HFF-Myc (cell line): ENCODE measurements around the gene NOC4L.

ENCODE experiments used
- DNase-seq: peaks from one replicate; pipeline ENCODE4 v3.0.0-alpha.2; 2011; ENCODE audit warnings: low read depth; ENCODE audit errors: extremely low read depth
- H3K4me3 ChIP-seq: replicated peaks from 2 replicates; pipeline ENCODE4 v1.5.1; 2011; ENCODE audit warnings: low read depth, mild to moderate bottlenecking, control low read depth, low read length
- TF ChIP-seq, protein P1 (sequence below): IDR thresholded peaks from 2 replicates; pipeline ENCODE4 v1.5.1; 2012; ENCODE audit warnings: mild to moderate bottlenecking, low read depth, low read length, control low read depth; ENCODE audit errors: missing control alignments

NOC4L gene

DNA sequence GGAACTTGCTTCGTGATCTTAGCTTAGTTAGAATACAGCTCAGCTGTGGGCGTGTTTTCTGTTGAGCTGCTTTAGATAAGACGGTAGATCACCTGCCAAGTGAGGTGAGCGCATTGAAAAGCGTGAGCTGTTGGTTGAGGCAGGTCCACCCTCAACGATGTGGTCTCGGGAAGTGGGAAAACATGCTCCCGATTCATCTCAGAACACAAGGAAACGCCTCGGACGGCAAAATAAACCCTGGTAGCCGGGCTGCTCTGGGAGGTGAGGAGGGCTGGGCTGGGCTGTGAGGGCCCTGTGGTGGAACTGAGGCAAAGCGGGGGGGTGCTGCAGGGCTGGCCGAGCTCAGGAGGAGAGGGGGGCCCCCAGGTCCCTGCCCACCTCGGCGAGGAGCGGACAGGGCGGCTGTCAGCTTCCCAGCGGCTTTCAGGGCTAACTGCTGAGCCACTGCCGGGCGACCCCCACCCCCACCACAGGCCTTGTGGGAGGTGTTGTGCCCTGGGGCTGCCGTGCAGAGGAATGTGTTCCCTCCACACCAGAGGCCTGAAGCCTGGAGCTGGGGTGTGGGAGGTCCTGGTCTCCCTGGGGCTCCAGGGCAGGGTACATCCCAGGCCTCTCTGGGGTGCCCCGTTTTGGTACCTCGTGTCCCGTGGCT is 30.7 kb downstream of the NOC4L start:
- no peak for DNase-seq
- no peak overlapping the region for H3K4me3 ChIP-seq
- TF ChIP-seq, protein P1, sequence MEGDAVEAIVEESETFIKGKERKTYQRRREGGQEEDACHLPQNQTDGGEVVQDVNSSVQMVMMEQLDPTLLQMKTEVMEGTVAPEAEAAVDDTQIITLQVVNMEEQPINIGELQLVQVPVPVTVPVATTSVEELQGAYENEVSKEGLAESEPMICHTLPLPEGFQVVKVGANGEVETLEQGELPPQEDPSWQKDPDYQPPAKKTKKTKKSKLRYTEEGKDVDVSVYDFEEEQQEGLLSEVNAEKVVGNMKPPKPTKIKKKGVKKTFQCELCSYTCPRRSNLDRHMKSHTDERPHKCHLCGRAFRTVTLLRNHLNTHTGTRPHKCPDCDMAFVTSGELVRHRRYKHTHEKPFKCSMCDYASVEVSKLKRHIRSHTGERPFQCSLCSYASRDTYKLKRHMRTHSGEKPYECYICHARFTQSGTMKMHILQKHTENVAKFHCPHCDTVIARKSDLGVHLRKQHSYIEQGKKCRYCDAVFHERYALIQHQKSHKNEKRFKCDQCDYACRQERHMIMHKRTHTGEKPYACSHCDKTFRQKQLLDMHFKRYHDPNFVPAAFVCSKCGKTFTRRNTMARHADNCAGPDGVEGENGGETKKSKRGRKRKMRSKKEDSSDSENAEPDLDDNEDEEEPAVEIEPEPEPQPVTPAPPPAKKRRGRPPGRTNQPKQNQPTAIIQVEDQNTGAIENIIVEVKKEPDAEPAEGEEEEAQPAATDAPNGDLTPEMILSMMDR, result no peak

DNA sequence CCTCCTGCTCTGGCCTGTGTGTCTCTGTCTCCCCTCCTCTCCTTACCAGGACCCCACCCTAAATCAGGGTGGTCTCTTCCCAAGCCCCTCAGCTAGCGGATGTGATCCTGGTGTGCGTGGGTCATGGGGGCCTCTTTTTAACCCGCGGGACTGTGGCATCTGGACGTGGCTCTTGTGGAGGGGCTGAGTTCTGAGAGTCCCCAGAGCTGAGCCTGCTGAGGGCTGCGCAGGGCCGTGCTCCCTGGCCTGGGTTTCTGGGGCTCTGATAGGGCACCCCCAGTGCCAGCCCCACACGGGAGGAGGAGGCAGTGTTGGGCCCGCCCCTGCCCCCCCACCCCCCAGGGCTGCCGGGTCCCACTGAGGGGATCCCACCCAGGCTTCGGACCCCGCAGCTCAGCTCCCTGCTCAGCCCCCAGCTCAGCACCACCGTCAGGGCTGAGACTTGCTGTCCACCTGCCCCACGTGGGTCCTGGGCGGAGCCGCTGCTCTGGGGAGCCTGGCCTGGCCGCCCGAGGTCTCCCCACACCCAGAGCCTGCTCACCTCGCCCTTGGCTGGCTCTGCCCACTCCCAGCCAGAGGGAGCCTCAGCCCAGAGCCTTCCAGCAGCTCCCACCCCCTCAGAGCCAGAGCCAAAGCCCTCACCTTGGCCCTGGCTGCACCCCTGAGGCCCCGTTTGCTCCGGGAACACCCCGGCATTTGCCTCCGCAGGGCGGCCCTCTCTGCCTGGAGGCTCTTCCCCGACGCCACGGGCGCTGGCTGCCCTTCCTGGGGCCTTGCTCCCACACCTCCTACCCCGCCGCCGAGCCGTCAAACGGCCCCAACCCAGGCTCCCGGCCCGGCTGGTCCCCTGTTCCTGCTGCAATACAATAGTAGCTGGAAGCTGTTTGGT is 31.5 kb downstream of the NOC4L start:
- no peak overlapping the region for H3K4me3 ChIP-seq
- TF ChIP-seq, protein P1, result no peak
- no peak for DNase-seq

DNA sequence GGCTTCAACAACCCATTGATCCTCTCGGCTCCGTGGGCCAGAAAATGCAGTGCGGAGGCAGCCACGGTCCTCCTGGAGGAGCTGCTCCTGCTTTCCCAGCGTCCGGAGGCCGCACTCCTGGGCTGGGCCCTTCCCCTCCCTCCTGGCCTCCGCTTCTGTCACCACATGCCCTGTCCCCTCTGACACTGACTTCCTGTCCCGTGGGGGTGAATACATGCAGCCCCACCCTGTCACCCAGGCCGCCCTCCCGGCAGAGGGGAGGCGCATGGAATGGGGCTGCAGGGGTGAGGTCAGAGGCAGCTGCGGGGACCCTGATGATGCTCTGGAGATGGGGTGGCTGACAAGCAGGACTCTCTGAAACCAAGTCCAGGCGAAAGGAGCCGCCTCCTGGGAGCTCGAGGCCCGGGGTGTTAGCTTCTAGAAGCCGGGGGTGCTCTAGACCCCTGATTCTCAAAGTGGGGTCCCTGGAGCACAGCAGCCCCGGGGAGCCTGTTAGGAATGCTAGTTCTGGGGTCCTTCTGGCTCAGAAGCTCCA is 32.2 kb downstream of the NOC4L start:
- DNase-seq, result no peak
- H3K4me3 ChIP-seq, result no peak overlapping the region
- TF ChIP-seq, protein P1, result no peak

DNA sequence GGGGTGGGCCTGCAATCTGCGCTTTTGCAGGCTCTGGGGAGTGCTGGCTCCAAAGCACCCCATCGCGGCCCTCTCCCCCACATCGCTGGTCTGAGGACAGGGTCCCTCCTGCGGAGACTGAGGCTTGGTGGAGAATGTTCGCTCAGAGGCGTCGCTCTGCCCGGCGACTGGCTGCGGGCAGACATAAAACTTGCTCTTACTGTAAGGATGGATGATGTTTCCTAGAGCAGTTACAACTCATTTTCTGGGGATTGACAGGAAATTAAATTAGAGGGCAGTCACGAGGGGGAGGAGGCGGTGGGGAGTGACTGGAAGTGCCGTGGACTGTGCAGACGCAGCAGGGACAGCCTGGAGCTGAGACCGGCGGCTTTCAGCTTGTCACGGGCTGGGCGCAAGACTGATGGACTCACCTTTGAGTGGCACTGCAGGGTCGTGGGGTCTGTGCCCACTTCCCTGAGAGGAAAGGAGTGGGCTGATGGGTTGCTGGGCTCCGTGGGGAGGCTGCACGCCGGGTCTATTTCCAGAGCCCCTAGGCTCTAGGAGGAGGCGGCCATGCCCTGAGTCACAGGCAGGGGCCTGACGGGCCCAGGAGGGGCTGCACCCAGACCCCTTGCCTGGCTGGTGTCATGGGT is 32.8 kb downstream of the NOC4L start:
- TF ChIP-seq, protein P1, result no peak
- no peak overlapping the region for H3K4me3 ChIP-seq
- no peak for DNase-seq

DNA sequence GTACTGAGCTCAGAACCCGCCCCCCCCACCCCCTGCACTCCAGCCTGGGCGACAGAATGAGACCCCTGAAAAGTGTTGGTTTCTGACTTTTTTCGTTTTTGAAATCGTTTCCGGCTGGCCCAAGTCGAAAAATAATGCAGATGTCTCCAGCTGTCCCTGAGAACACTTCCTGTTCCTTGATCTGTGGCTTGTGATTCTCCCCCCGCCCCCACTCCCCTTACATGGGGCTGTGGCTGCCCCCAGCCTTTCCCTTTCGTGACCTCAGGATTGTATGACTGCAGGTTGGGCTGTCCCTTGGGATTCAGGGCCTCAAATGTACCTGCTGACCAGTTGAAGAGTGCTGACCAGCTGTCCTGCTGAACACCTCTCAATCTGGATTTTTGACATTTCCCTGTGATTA is 34.1 kb downstream of the NOC4L start:
- TF ChIP-seq, protein P1, result no peak
- H3K4me3 ChIP-seq, result no peak overlapping the region
- DNase-seq, result no peak

DNA sequence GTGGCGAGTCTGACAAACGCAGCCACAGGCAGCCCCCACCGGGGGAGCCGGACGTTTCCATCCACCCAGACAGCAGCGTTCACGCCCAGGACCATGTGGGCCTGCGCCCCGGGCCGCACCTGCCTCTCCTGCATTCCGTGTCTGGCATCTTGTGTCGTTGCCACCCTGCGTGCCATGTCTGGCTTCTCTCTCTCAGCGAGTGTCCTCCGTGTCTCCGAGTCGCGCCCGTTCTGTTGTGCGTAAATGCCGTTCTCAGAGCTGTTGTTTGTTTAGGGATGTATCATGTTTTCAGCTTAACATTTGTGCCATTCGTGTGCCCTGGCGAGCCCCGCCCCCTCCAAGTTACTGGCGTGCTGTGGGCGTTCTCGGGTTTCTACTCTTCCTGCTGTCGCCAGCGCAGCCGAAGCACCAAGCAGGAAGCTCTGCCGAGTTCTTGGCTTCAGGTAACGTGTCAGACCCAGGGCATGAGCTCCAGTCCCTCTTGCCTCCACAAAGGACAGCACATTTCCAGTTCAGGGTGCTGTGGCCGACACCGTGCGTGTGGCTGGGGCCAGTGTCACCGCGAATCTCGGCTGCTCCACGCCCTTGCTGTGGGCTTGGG is 34.6 kb downstream of the NOC4L start:
- TF ChIP-seq, protein P1, result no peak
- no peak overlapping the region for H3K4me3 ChIP-seq
- DNase-seq, result no peak
